Thymus (tissue), 11 donors: ENCODE results near the gene BAG5. TPM values are rescaled to one million over a fixed set of nuclear protein-coding genes. Genes with fewer than 3 reads are reported as not detected.

ENCODE experiments used
- DNase-seq, 9 donors: peaks; one replicate each; pipeline ENCODE4 v3.0.0-alpha.2; 2013; ENCODE audit warnings: low spot score in 9 of 9, low read depth in 6 of 9, missing footprints in 1 of 9
- H3K27ac ChIP-seq, 2 donors: one replicate each; pipeline ENCODE4 v1.5.1; 2013; ENCODE audit warnings: control low read depth in 1 of 2, low read depth in 1 of 2, low read length in 1 of 2, mild to moderate bottlenecking in 1 of 2, moderate library complexity in 1 of 2
- H3K27me3 ChIP-seq, 2 donors: one replicate each; pipeline ENCODE4 v1.5.1; 2013; ENCODE audit warnings: low read length in 1 of 2; ENCODE audit not compliant: control insufficient read depth in 2 of 2, insufficient read depth in 1 of 2
- H3K36me3 ChIP-seq, 2 donors: one replicate each; pipeline ENCODE4 v1.5.1; 2013; ENCODE audit warnings: low read length in 1 of 2, mild to moderate bottlenecking in 1 of 2, moderate library complexity in 1 of 2; ENCODE audit not compliant: control insufficient read depth in 2 of 2, insufficient read depth in 2 of 2
- H3K4me1 ChIP-seq, 2 donors: one replicate each; pipeline ENCODE4 v1.5.1; 2013; ENCODE audit warnings: low read length in 2 of 2; ENCODE audit not compliant: control insufficient read depth in 2 of 2, insufficient read depth in 2 of 2
- H3K4me3 ChIP-seq, 2 donors: one replicate each; pipeline ENCODE4 v1.5.1; 2013; ENCODE audit warnings: low read length in 2 of 2, control low read depth in 1 of 2, mild to moderate bottlenecking in 1 of 2
- H3K9me3 ChIP-seq, 2 donors: one replicate each; pipeline ENCODE4 v1.5.1; 2013; ENCODE audit warnings: low read length in 1 of 2, mild to moderate bottlenecking in 1 of 2; ENCODE audit not compliant: control insufficient read depth in 2 of 2, insufficient read depth in 1 of 2
- WGBS: extraction: QIAGEN DNeasy Blood & Tissue Kit; methylation state at CpG from one replicate; pipeline ENCODE4 v1.1.7; 2013; 5-methylcytosine and 5-hydroxymethylcytosine counted together
- polyA plus RNA-seq: library from polyadenylated mRNA; stranded (reverse); fragments of 200-250 nt; gene quantifications from one replicate; pipeline ENCODE4 v1.2.3, GENCODE V29; 2013
- total RNA-seq: library from RNA; stranded (reverse); fragments of 120-200 nt; gene quantifications from one replicate; pipeline ENCODE4 v1.2.4, GENCODE V29; 2013
- donor health status: healthy.

BAG5 gene
- total and polyA plus RNA-seq, 2 donors: 12.5 to 17.0 TPM

DNA sequence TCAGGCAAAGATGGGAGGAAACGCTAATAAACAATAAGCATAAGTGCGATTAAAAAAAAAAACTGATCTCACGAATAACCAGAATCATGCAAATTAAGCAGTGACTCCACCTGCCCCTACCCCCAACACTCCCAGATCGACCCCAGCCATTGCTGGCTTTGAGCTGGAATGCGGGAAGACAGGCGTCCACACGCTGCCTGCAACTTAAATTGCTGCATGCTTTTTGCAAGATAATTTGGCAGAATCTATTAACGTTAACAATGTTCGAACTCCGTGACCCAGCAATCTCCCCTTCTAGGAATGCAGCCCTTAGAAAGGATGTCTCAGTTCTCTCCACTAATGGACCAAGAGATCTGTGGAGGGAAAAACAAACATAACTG is 38.9 kb downstream of the BAG5 start:
- no peak overlapping the region for H3K4me3 ChIP-seq
- H3K4me1 ChIP-seq: peaks cover 10 to 34% of the 10 kb centered on the region in 2 donors
- WGBS: 80% methylated on average over 10 of the region's 10 CpGs
- H3K27ac ChIP-seq: no peak overlapping the region
- H3K27me3 ChIP-seq: peaks cover 41 to 83% of the 10 kb centered on the region in 2 donors
- peaks cover 1 to 3% of the 10 kb centered on the region in 2 donors for H3K9me3 ChIP-seq
- DNase-seq: no peak
- no peaks in the 10 kb centered on the region for H3K36me3 ChIP-seq

DNA sequence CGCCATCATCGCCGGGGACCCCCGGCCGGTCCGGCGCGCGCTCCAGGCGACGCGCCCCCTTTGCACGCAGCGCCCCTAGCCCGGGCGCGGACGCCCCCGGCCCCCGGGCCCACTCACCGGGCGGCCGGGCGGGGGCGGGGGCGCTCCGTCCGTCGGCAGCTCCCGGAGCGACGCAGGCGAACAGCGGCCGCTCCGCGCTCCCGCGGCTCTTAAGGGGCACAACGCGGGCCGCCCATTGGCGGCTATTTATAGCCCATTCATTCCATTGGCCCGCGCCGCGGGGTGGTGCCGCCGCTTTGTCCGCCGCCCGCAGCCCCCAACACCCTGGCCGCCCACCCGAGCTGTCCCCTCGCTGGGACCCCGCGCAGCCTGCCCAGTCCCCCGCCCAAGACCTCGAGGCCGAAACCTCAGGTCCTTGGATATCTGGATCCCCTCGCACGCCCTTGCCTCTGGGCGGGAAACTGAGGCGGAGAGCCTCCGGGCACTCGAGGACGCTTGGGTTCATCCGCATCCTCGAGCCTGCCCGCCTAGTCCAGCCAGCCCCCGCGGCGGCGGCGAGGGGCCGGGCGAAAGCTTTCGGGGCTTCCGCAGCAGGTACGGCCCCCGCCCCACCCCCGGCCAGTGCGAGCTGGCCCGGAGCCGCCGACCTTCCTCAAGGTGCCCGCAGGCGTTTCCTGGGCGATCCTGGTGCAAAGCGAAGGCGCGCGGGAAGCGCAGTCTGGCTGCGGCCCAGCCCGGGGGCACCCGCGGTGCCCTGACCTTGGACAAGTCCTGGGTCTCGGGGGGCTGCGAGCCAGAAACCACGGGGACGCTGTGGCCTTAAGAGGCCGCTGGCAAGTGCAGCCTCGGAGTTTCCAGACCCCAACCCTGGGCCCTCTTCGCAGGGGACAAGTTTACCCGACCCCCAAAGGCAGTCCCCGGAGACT is 39.5 kb downstream of the BAG5 start, which contains the start of gene CKB:
Gene CKB, minus strand, starts transcription at position 182 of the 926 bp plus-strand sequence. CDS start 337 bp downstream, outside the sequence.
- peaks cover 10 to 27% of the 10 kb centered on the region in 2 donors for H3K4me1 ChIP-seq
- peaks cover 1 to 3% of the 10 kb centered on the region in 2 donors for H3K9me3 ChIP-seq
- H3K27me3 ChIP-seq: peaks cover 41 to 85% of the 10 kb centered on the region in 2 donors
- no peaks in the 10 kb centered on the region for H3K36me3 ChIP-seq
- WGBS: 8% methylated on average over 107 of the region's 107 CpGs
- peak within 1 kb of the TSS in 1 of 2 donors; percentile 58 for H3K4me3 ChIP-seq
- DNase-seq: no peak
- no peak within 1 kb of the TSS for H3K27ac ChIP-seq

DNA sequence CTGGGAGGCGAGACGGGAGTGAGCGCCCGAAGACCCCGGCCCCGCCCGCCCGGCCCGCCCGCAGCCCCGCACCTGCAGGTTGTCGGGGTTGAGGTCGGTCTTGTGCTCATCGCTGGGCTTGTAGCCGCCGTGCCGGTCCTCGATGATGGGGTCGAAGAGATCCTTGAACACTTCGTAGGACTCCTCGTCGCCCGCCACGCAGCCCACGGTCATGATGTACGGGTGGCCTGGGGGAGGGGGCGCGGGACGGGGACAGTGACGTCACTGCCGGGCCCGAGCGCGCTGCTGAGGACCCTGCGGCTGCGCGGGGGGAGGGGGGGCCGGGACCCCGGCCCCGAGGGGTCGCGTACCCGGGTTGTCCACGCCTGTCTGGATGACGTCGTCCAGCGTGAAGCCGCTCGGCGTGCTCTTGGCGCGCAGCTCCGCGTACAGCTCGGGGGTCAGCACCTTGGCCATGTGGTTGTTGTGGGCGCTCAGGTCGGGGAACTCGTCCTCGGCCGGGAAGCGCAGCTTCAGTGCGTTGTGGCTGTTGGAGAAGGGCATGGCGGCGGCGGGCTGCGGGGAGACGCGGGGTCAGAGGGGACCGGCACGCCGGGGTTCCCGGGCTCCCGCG is 40.4 kb downstream of the BAG5 start:
- Histone ChIP-seq H3K36me3 (no peaks in the 10 kb centered on the region), H3K9me3 (peaks cover 1 to 3% of the 10 kb centered on the region in 2 donors), H3K4me1 (peaks cover 10 to 24% of the 10 kb centered on the region in 2 donors), H3K4me3 (peak overlapping the region in 1 of 2 donors; percentile 58), H3K27me3 (peaks cover 41 to 80% of the 10 kb centered on the region in 2 donors), H3K27ac (no peak overlapping the region)
- DNase-seq: no peak
- WGBS: 2% methylated on average over 74 of the region's 74 CpGs

DNA sequence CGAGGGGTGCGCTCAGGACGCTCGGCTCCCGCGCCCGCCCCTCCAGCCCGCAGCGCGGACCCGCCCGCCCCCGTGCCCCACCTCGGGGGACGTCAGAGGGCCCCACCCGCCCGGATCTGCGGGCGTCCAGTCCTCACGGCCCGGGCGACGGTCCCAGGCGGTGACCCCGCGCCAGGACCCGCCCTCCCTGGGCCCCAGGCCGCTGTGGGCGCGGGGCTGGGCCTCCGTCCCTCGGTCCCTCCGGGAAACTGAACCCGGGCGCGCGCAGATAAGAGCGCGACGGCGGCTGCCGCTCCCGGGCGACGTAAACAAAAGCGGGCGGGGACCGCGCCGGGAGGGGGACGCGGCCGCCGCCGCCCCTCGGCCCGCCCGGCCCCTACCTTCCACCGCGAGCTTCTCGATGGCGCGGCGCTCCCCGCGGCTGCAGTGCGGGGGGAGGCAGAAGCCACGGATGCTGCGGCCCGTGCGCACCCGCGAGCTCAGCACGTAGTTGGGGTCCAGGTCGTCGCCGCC is 41.0 kb downstream of the BAG5 start:
- H3K4me3 ChIP-seq: peak overlapping the region; percentile 41 to 58
- WGBS: 2% methylated on average over 77 of the region's 77 CpGs
- peaks cover 1 to 3% of the 10 kb centered on the region in 2 donors for H3K9me3 ChIP-seq
- no peak for DNase-seq
- H3K27me3 ChIP-seq: peaks cover 41 to 75% of the 10 kb centered on the region in 2 donors
- H3K4me1 ChIP-seq: peaks cover 10 to 24% of the 10 kb centered on the region in 2 donors
- H3K36me3 ChIP-seq: no peaks in the 10 kb centered on the region
- no peak overlapping the region for H3K27ac ChIP-seq

DNA sequence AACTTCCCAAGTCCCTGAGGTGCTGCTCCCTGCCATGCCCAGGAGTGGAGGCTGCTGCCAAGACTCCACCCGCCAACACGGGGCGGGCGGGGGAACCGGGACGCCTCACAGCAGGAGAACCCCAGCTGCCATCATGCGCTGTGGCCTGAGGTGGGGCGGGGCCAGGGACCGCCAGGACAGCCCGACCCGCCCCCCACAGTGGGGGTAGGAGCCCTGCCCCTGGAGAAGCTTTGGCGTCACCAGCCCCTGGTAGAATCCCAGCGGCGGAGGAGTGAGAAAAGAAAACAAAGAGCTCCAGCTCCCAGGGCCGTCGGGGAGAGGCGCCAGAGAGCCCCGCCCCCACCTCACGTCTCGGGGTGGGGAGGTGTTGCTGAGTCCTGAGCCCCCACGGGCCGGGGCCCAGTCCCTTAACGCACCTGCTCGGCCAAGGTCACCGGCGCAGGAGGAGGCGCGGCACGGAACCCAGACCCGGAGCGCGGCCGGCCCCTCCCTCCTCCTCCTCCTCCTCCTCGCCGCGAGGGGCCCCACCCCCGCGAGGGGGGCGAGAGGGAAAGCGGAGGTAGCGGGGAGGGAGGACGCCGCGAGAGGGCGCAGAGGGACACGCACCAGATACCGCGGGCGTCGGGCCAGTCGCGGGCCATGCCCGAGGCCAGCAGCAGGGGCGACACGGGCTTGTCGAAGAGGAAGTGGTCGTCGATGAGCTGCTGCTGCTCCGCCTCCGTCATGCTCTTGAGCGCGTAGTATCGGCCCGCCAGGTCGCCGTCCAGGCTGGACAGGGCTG is 41.6 kb downstream of the BAG5 start:
- 4% methylated on average over 66 of the region's 66 CpGs for WGBS
- peaks cover 10 to 24% of the 10 kb centered on the region in 2 donors for H3K4me1 ChIP-seq
- peak in 6 of 9 donors; percentile 44 to 80 (median 60) for DNase-seq

DNA sequence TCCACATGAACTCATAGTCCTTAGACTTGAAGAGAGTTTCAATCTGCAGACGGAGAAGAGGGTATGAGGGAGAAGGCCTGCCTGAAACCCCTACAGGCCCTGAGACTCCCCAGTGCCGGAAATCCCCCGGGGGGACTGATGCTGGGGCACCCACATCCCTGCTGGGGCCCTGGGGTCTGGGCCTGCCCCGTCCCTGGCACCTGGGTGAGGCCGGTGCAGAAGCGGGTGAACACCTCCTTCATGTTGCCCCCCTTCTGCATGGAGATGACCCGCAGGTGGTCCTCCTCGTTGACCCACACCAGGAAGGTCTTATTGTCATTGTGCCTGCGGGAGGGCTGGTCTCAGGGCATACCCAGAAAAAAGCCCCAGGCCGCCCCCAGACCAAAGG is 42.2 kb downstream of the BAG5 start:
- no peak overlapping the region for H3K27ac ChIP-seq
- 86% methylated on average over 10 of the region's 10 CpGs for WGBS
- DNase-seq: no peak
- H3K36me3 ChIP-seq: no peaks in the 10 kb centered on the region
- peaks cover 39 to 64% of the 10 kb centered on the region in 2 donors for H3K27me3 ChIP-seq
- H3K4me3 ChIP-seq: no peak overlapping the region
- peaks cover 1 to 3% of the 10 kb centered on the region in 2 donors for H3K9me3 ChIP-seq
- H3K4me1 ChIP-seq: peaks cover 10 to 24% of the 10 kb centered on the region in 2 donors

More for the DNA sequence above, 41.6 kb downstream of the BAG5 start:
- H3K36me3 ChIP-seq: no peaks in the 10 kb centered on the region
- H3K9me3 ChIP-seq: peaks cover 1 to 3% of the 10 kb centered on the region in 2 donors
- H3K27me3 ChIP-seq: peaks cover 39 to 68% of the 10 kb centered on the region in 2 donors
- H3K4me3 ChIP-seq: peak overlapping the region; percentile 41 to 58
- no peak overlapping the region for H3K27ac ChIP-seq

DNA sequence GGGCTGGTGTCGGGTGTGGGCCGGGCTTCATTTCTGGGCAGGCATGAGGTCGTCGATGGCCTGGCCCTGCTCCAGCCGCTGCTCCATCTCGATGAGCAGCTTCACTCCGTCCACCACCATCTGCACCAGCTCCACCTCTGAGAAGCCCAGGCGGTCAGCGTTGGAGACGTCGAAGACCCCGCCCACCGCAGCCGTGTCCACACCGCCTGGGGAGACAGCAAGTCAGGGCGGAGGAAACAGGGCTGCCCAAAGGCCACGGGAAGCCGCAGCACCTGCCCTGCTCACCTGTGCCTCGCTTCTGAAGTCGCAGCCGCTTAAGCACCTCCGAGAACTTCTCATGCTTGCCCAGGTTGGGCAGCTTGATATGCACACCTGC is 42.6 kb downstream of the BAG5 start:
- peaks cover 10 to 24% of the 10 kb centered on the region in 2 donors for H3K4me1 ChIP-seq
- 92% methylated on average over 22 of the region's 22 CpGs for WGBS
- peaks cover 39 to 62% of the 10 kb centered on the region in 2 donors for H3K27me3 ChIP-seq
- DNase-seq: no peak
- peaks cover 1 to 3% of the 10 kb centered on the region in 2 donors for H3K9me3 ChIP-seq
- no peak overlapping the region for H3K4me3 ChIP-seq
- H3K27ac ChIP-seq: no peak overlapping the region
- no peaks in the 10 kb centered on the region for H3K36me3 ChIP-seq

DNA sequence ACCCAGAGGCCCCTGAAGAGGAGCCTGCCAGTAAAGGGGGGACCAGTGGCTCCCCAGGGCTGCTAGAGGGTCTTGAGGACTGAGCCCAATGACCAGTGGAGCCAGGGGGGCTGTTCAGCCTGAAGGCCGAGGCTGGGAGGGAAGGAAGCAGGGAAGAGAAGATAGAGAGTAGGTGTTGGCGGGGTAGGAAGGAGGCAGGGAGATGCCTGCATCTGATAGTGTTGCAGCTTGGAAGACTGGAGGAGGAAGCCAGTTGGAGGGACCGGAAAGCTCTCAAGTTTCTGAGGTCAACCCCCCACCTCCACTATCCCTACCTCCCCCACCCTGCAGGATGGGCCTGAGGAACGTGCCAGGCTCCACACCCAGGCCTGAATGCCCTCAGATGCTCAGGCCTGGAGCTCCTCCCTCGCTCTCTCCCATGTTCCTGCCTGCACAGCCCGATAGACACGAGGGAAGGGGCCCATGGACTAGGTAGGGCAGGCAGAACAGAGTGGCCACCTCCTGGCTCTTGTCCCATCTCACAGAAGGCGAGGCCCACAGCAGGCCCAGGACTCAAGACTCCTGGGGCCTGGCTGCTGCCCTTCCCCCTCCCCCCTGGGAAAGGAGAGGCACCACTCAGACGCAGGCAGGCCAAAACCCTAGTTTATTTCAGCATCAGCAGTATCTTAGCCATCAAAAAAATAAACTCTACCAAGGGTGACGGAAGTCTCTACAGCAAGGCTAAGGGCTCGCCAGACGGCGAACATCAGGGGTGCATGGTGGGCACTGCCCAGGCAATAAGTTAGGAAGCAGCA is 43.2 kb downstream of the BAG5 start:
- Histone ChIP-seq H3K27ac (no peak overlapping the region), H3K36me3 (no peaks in the 10 kb centered on the region), H3K4me1 (peaks cover 10 to 24% of the 10 kb centered on the region in 2 donors), H3K27me3 (peaks cover 37 to 56% of the 10 kb centered on the region in 2 donors), H3K4me3 (no peak overlapping the region), H3K9me3 (peaks cover 1 to 3% of the 10 kb centered on the region in 2 donors)
- WGBS: 48% methylated on average over 13 of the region's 13 CpGs
- no peak for DNase-seq
